ENCODE results near the gene PRH1.

The PRH1 gene

GRCh38 chr12:10884086-10884725 lies at the start of gene PRH1:
PRH1 (minus strand) TSS chr12:10884255; CDS start chr12:10884217, 38 bp downstream.
- in situ Hi-C loops (cut with MboI; ENCODE audit: low sequenced_read_pairs), result no loop called here

GRCh38 chr12:10928746-10929286 lies 44.8 kb upstream of the PRH1 start, which contains the start of gene PRH2:
PRH2 (plus strand) TSS chr12:10929236; CDS start chr12:10929274, 38 bp downstream.
- in situ Hi-C loops (cut with MboI; ENCODE audit: low sequenced_read_pairs), result no loop called here

- in situ Hi-C loops (cut with MboI; ENCODE audit: low sequenced_read_pairs), result no loop called here
These were observed 42.2 kb upstream of the PRH1 start for GRCh38 chr12:10926269-10926668.

- in situ Hi-C loops (cut with MboI; ENCODE audit: low sequenced_read_pairs), result no loop called here
These were observed 35.8 kb upstream of the PRH1 start for GRCh38 chr12:10919809-10920208.

GRCh38 chr12:10910380-10910779 lies 26.3 kb upstream of the PRH1 start:
- in situ Hi-C loops (cut with MboI; ENCODE audit: low sequenced_read_pairs), result no loop called here

- in situ Hi-C loops (cut with MboI; ENCODE audit: low sequenced_read_pairs), result no loop called here
These were observed 25.4 kb upstream of the PRH1 start, which contains the start of gene TAS2R13 for GRCh38 chr12:10909462-10909861. TAS2R13 (minus strand) TSS chr12:10909562; CDS start chr12:10909298, 264 bp downstream.

GRCh38 chr12:10904686-10905085 lies 20.6 kb upstream of the PRH1 start:
- in situ Hi-C loops (cut with MboI; ENCODE audit: low sequenced_read_pairs), result no loop called here

GRCh38 chr12:10901427-10901826 lies 17.4 kb upstream of the PRH1 start:
- in situ Hi-C loops (cut with MboI; ENCODE audit: low sequenced_read_pairs), result no loop called here

- in situ Hi-C loops (cut with MboI; ENCODE audit: low sequenced_read_pairs), result no loop called here
These were observed 16.9 kb upstream of the PRH1 start for GRCh38 chr12:10900972-10901371.

- in situ Hi-C loops (cut with MboI; ENCODE audit: low sequenced_read_pairs), result no loop called here
These were observed 16.5 kb upstream of the PRH1 start for GRCh38 chr12:10900530-10900929.

- in situ Hi-C loops (cut with MboI; ENCODE audit: low sequenced_read_pairs), result no loop called here
These were observed 12.8 kb upstream of the PRH1 start for GRCh38 chr12:10896854-10897253.

- in situ Hi-C loops (cut with MboI; ENCODE audit: low sequenced_read_pairs), result no loop called here
These were observed 7.9 kb upstream of the PRH1 start for GRCh38 chr12:10891937-10892336.

GRCh38 chr12:10889226-10889625 lies 5.2 kb upstream of the PRH1 start:
- in situ Hi-C loops (cut with MboI; ENCODE audit: low sequenced_read_pairs), result no loop called here

- in situ Hi-C loops (cut with MboI; ENCODE audit: low sequenced_read_pairs), result no loop called here
These were observed 10.7 kb downstream of the PRH1 start for GRCh38 chr12:10873378-10873777.

- in situ Hi-C loops (cut with MboI; ENCODE audit: low sequenced_read_pairs), result no loop called here
These were observed 16.7 kb downstream of the PRH1 start for GRCh38 chr12:10867381-10867780.

- in situ Hi-C loops (cut with MboI; ENCODE audit: low sequenced_read_pairs), result no loop called here
These were observed 20.4 kb downstream of the PRH1 start for GRCh38 chr12:10863512-10864218.

GRCh38 chr12:10861366-10861765 lies 22.7 kb downstream of the PRH1 start:
- in situ Hi-C loops (cut with MboI; ENCODE audit: low sequenced_read_pairs), result no loop called here

- in situ Hi-C loops (cut with MboI; ENCODE audit: low sequenced_read_pairs), result no loop called here
These were observed 28.2 kb downstream of the PRH1 start for GRCh38 chr12:10855807-10856206.

GRCh38 chr12:10853776-10854175 lies 30.3 kb downstream of the PRH1 start:
- in situ Hi-C loops (cut with MboI; ENCODE audit: low sequenced_read_pairs), result no loop called here

- in situ Hi-C loops (cut with MboI; ENCODE audit: low sequenced_read_pairs), result no loop called here
These were observed 32.7 kb downstream of the PRH1 start for GRCh38 chr12:10851243-10851858.

- in situ Hi-C loops (cut with MboI; ENCODE audit: low sequenced_read_pairs), result no loop called here
These were observed 34.6 kb downstream of the PRH1 start, which contains the start of gene PRR4 for GRCh38 chr12:10849425-10849878. PRR4 (minus strand) TSS chr12:10849475; CDS start chr12:10849437, 38 bp downstream.

Data from HL-60/S4 treated with retinoic acid at 250 ng/mL for 4 days and 3 days (cell line).